ENCODE data around the gene IPPK.

Gene IPPK

GRCh38 chr9:92613268-92614122, 56.4 kb downstream of the IPPK start:
- Histone ChIP-seq H3K4me2 (ENCODE audit: low read length) (no peak overlapping the region), H2AFZ (no peak overlapping the region), H3K36me3 (ENCODE audit: control insufficient read depth, insufficient read depth, low read length) (no peaks in the 10 kb centered on the region), H3K4me1 (peaks cover 5% of the 10 kb centered on the region), H3K9ac (no peak overlapping the region), H3K27ac (no peak overlapping the region), H3K9me3 (ENCODE audit: control insufficient read depth, low read length) (no peaks in the 10 kb centered on the region), H3K79me2 (no peaks in the 10 kb centered on the region), H3K4me3 (ENCODE audit: low read depth, low read length) (no peak overlapping the region), H3K27me3 (ENCODE audit: control insufficient read depth, insufficient read depth, low read length) (no peaks in the 10 kb centered on the region)
- no peak for TF ChIP-seq CTCF (IDR thresholded peaks at IDR 0.05)

GRCh38 chr9:92612816-92613215, 57.1 kb downstream of the IPPK start:
- no peak overlapping the region for H3K9ac ChIP-seq
- H2AFZ ChIP-seq, result no peak overlapping the region
- H3K79me2 ChIP-seq, result no peaks in the 10 kb centered on the region
- no peaks in the 10 kb centered on the region for H3K9me3 ChIP-seq (ENCODE audit: control insufficient read depth, low read length)
- no peak overlapping the region for H3K4me2 ChIP-seq (ENCODE audit: low read length)
- no peak overlapping the region for H3K4me3 ChIP-seq (ENCODE audit: low read depth, low read length)
- H3K36me3 ChIP-seq (ENCODE audit: control insufficient read depth, insufficient read depth, low read length), result no peaks in the 10 kb centered on the region
- H3K27me3 ChIP-seq (ENCODE audit: control insufficient read depth, insufficient read depth, low read length), result no peaks in the 10 kb centered on the region
- peaks cover 6% of the 10 kb centered on the region for H3K4me1 ChIP-seq
- TF ChIP-seq CTCF (IDR thresholded peaks at IDR 0.05), result no peak
- H3K27ac ChIP-seq, result no peak overlapping the region

GRCh38 chr9:92612292-92612691, 57.6 kb downstream of the IPPK start:
- Histone ChIP-seq H2AFZ (no peak overlapping the region), H3K9ac (no peak overlapping the region), H3K4me1 (peaks cover 6% of the 10 kb centered on the region), H3K9me3 (ENCODE audit: control insufficient read depth, low read length) (no peaks in the 10 kb centered on the region), H3K4me2 (ENCODE audit: low read length) (no peak overlapping the region), H3K79me2 (no peaks in the 10 kb centered on the region), H3K27me3 (ENCODE audit: control insufficient read depth, insufficient read depth, low read length) (no peaks in the 10 kb centered on the region), H3K27ac (no peak overlapping the region), H3K4me3 (ENCODE audit: low read depth, low read length) (no peak overlapping the region), H3K36me3 (ENCODE audit: control insufficient read depth, insufficient read depth, low read length) (no peaks in the 10 kb centered on the region)
- TF ChIP-seq CTCF (IDR thresholded peaks at IDR 0.05), result no peak

- H3K79me2 ChIP-seq, result no peaks in the 10 kb centered on the region
- H3K9ac ChIP-seq, result no peak overlapping the region
- no peaks in the 10 kb centered on the region for H3K9me3 ChIP-seq (ENCODE audit: control insufficient read depth, low read length)
- H3K27me3 ChIP-seq (ENCODE audit: control insufficient read depth, insufficient read depth, low read length), result no peaks in the 10 kb centered on the region
- H3K4me3 ChIP-seq (ENCODE audit: low read depth, low read length), result no peak overlapping the region
- no peak overlapping the region for H3K4me2 ChIP-seq (ENCODE audit: low read length)
- TF ChIP-seq CTCF (IDR thresholded peaks at IDR 0.05), result no peak
- H3K4me1 ChIP-seq, result peaks cover 6% of the 10 kb centered on the region
- H2AFZ ChIP-seq, result no peak overlapping the region
- H3K27ac ChIP-seq, result no peak overlapping the region
- H3K36me3 ChIP-seq (ENCODE audit: control insufficient read depth, insufficient read depth, low read length), result no peaks in the 10 kb centered on the region
Observed at GRCh38 chr9:92611621-92612285, 58.2 kb downstream of the IPPK start.
